NCI-H1694 treated with DMSO at 0.1 percent for 48 hours (cell line): ENCODE results near the gene SNHG17.
"Not testable (repeated sequence)": the region's sequence is repeated elsewhere in the genome, so short reads cannot be mapped to it uniquely, and the experiment has no call there.

Experiments used
- DNase-seq: peaks from one replicate; lab custom pipeline; 2025; lab: John Stamatoyannopoulos, UW

SNHG17 gene

DNA sequence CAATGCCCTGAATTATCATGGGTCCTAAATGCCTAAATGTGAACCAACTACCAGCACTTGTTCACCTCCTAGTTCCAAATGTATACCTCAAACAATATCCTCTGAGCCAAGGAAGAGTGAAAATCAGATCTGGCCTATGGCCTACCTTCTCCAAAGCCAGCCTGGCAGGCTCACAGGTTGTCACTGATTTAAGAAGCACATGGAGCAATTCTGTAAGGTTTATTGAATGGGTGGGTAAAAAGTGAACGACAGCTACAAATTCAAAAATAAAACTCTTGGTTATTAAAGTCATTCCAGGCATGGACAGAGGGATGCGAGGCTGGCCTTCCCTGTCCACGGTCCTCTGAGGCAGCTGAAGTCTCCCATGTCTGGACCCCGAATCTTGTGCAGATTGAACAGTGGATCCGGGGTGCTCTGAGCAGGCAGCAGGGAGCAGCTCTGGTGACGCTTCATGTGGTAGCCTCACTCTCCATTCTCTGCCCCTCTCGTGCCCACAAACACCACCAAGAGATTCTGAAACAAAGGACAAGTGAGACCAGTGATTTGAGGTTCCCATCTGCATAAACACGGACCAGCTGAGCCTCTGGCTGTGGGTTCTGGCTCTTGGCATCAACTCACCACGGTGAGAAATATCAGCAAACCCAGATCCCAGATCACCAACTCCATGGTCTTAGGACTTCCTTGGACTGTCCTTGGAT lies 14.6 kb downstream of the SNHG17 start:
- no peak for DNase-seq

- DNase-seq = no peak
These were observed 16.5 kb downstream of the SNHG17 start for GRCh38 chr20:38418509-38419204.

DNA sequence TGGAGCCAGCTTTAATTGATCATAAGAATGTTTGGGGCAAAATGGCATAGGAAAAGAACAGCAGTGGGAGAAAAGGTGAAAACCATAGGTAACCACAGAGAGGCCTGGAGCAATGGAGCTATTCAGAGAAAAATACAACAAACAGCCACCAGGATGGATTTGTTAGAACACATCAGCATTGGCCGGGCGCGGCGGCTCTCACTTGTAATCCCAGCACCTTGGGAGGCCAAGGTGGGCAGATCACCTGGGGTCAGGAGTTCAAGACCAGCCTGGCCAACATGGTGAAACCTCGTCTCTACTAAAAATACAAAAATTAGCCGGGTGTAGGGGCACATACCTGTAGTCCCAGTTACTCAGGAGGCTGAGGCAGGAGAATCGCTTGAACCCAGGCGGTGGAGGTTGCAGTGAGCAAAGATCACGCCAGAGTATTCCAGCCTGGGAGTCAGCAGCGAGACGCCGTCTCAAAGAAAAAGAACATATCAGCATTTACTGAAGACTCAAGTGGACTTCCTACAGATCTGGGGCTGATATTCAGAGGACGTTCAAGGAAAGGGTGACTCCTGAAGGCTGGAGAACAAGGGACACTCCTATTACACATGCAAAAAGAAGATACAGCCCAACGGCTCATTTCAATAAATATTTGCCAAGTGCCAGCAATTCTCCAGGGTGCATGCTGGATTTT lies 20.2 kb downstream of the SNHG17 start:
- DNase-seq = no peak

DNA sequence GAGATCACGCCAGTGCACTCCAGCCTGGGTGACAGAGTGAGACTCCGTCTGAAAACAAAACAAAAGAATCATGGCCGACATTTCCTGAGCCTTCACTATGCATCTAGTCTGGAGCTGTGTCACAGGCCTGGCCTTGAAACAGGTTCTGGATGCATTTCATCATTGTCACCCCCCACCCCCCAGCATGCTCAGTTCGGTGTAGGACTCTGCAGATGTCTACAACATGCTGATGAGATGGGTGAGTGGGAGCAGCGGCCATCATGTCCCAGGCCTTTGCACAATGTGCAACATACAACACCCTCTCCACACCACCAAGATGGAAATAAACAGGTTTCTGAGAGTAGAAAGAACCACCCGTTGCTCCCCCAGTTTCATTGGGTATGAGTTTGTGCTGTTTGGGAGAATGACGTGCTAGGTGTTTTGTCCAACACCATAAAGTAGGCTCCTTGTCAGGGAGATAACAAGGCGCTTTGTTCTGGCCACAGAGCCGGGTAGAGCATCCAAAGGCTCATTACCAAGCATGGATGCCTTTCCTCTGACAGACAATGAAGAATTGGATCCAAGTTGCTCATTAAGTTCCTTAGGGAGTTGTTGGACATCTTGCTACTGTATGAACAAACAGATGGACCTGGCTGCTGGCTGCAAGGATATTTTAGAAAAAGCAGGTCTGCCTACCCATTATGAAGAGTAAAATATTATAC lies 22.1 kb downstream of the SNHG17 start:
- no peak for DNase-seq

GRCh38 chr20:38407822-38408221 lies 27.3 kb downstream of the SNHG17 start:
- not testable (repeated sequence) for DNase-seq

- DNase-seq = no peak
These were observed 27.8 kb downstream of the SNHG17 start for GRCh38 chr20:38407321-38407720.

DNA sequence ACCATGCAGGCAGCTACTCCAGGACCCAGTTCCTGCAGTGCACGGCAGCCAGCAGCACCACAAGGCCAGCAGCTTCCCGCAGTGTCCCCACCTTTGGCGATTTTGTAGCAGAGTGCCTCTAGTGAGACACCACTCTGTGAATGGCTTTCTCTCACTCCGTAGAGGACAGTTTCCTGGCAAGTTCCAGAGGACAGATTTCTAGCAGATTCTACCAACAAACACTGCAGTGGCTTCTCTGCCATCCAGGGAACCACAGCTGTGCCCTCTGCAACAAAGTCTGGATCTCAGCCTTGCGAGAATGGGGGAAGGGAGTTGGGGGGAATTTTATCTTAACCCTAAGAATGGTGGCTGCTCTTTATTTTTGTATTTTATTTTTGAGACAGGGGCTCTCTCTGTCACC lies 28.7 kb downstream of the SNHG17 start:
- no peak for DNase-seq

DNA sequence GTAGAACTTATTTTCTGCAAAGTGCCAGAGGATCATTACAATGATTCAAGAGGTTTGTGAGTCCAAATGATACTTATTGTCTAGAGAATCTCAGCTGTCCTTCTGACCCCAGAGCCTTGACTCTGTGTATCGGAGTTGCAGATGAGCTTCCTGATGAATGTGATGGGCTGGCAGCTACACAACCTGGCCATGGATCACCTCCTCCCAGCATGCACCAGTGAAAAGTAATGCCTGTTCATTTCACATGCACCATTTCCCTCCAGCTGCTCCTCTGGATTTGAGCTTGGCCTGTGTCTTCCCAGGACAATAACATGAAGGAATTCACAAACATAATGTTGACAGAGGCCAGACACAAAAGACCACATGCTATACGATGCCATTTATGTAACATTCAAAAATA lies 30.0 kb downstream of the SNHG17 start:
- DNase-seq = no peak

DNA sequence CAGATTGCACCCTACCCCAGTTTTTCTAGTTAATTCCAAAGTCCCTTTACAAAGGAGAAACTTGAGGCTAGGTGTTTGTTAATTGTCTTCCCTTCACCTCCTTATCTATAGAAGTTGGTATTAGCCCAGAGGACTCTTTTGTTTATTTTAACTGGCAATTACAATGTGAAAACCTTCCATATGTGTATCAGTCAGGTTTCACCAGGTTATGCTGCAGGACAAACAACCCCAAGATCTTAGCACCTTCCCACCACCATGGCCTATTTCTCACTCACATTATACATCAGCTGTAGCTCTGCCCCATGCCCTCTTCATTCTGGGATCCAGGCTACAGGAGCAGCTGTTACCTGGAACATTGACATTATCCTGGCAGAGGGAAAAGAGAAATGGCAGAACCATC lies 31.1 kb downstream of the SNHG17 start:
- DNase-seq = no peak

- DNase-seq = no peak
These were observed 32.3 kb downstream of the SNHG17 start for GRCh38 chr20:38402816-38403215.

DNA sequence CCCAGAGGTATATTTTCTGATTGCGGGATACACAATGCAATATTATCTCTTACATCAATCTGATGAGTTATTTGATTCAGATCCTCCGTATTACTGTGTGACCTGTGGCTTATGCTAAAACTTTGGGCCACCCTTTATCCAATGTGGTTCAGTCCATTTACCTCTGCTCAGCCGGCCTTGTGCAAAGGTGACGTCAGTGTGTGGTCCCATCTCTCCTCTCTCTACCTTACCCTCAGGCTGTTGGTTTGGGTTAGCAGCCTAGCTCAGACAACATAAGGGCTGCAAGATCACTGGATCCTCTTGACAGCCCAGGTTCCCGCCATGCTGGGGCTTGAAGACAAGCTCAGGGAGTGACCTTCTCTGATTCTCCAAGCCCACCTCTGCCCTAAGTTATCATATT lies 33.0 kb downstream of the SNHG17 start:
- DNase-seq = no peak

DNA sequence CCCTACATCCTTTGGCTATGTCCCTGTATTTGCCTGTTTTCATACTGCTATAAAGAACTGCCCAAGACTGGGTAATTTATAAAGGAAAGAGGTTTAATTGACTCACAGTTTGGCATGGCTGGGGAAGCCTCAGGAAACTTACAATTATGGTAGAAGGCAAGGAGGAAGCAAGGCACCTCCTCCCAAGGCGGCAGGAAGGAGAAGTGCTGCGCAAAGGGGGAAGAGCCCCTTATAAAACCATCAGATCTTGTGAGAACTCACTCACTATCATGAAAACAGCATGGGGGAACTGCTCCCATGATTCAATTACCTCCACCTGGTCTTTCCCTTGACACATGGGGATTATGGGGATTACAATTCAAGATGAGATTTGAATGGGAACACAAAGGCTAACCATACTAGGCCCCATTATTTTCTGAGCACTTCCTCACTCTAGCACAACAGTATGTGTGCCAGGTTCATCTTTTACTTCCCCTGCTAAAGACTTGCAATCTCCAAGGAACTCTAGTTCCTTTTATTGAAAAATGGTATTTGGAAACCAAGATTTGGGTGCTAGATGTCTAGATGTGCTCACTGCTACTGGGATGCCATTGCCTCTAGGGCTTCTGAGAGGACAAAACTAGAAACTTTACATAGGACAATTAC lies 39.3 kb downstream of the SNHG17 start:
- not testable (repeated sequence) for DNase-seq

GRCh38 chr20:38395165-38395564 lies 40.0 kb downstream of the SNHG17 start:
- DNase-seq = no peak

GRCh38 chr20:38393259-38393658 lies 41.9 kb downstream of the SNHG17 start:
- DNase-seq = no peak

- DNase-seq = no peak
These were observed 42.8 kb downstream of the SNHG17 start for GRCh38 chr20:38392356-38392755.

DNA sequence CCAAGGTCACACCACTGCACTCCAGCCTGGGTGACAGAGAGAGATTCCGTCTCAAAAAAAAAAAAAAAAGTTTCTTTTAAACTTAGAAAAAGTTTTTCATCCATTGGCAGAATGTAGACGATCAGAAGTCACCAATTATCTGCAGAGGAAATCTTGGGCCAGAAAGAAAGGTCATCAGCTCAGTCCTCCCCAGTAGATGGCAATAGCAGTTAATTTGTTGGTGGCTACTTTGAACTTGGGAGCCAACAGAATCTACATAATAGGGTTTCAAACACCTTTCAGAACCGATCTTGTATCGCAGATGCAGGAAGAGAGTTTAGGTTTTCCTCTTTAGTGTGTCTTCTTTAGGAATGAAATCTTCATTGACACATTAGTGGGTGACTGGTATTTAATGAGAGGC lies 47.2 kb downstream of the SNHG17 start:
- DNase-seq = no peak

GRCh38 chr20:38386851-38387250 lies 48.3 kb downstream of the SNHG17 start:
- DNase-seq = no peak

- DNase-seq = no peak
These were observed 49.1 kb downstream of the SNHG17 start for GRCh38 chr20:38386004-38386403.

DNA sequence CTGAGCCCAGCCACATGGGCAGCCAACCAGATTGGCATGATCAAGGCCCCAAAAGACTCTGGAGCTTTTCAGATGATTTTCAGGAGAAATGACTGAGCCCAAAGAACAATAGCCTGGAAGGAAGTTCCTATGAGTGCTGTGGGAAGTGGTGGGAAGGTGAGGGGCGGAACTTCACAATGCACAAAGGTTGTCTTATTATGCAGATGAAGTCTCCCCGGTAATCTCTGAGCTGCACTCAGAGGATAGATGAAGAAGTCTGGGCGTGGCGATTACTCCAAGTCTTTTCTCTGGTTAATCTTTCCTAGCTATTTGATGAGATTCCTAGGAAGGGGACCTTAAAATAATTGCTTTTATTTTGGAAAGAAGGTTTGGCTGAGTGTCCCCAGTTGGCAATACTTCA lies 52.0 kb downstream of the SNHG17 start:
- DNase-seq = no peak

DNA sequence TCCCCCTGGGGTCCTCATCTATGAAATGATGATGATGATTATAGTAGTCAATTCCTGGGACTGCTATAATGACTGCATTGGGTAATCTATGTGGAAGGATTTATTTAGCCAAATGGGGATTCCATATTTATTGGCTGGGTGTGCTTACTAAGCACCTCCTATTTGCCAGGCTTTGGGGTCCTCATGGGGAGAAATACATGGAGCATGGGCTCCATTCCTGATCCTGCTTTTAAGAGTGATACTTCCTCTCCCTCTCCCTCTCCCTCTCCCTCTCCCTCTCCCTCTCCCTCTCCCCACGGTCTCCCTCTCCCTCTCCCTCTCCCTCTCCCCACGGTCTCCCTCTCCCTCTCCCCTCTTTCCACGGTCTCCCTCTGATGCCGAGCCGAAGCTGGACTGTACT lies 57.3 kb downstream of the SNHG17 start:
- not testable (repeated sequence) for DNase-seq

DNA sequence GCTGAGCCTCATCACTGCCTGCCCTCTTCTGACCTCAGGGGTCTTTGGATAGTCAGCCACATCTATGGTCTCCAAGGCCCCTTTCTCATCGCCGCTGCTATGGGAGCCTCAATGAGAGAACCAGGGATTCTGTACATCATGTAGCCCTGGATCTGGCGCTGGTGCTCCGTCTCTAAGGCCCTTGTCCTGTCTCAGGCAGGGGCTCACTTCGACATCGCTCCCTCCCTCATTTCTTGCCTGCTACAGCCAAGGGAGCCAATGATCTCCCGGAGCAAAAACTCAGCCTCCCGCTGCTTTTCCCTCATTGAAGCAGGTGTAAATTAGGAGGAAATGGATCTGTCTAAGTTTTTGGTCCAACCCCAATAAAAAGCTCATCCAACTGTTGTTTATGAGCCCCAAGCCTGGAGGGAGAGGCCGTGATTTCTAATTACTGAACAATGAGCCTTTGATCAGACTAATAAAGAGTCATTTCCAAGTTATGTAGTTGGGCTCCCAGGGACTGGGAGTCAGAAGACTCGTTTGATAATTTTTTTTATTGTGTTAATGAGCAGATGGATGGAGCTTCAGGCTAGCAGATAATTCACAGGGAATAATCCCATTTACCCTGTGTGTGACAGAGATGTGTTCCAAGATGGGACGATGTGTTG lies 58.0 kb downstream of the SNHG17 start:
- DNase-seq = no peak

- no peak for DNase-seq
These were observed 61.2 kb downstream of the SNHG17 start for GRCh38 chr20:38373898-38374297.
